ENCODE results near the gene AP1M2. TPM values are rescaled to one million over a fixed set of nuclear protein-coding genes. Genes with fewer than 3 reads are reported as not detected.
"Not testable (repeated sequence)": the region's sequence is repeated elsewhere in the genome, so short reads cannot be mapped to it uniquely, and the experiment has no call there.

AP1M2 gene
- total and polyA plus RNA-seq, 5 experiments from 2014 or later = 0.25 TPM; not detected in 4

DNA sequence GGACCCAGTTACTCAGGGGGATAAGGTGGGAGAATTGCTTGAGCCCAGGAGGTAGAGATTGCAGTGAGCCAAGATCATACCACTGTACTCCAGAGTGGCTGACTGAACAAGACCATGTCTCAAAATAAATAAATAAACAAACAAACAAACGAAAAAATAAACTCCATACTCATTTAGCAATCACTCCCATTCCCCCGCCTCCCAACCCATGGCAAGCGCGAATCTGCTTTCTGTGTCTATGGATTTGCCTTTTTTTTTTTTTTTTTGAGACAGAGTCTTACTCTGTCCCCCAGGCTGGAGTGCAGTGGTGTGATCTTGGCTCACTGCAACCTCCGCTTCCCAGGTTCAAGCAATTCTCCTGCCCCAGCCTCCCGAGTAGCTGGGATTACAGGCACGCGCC, 60.2 kb downstream of the AP1M2 start:
- not testable (repeated sequence) for ATAC-seq, H3K4me3 Mint-ChIP-seq, H3K9me3 Mint-ChIP-seq, H3K36me3 Mint-ChIP-seq, H3K27me3 Mint-ChIP-seq, H3K4me1 Mint-ChIP-seq, H3K27ac Mint-ChIP-seq, DNase-seq
- POLR2A ChIA-PET = interaction anchor here (0.7 kb wide), 1 partner anchor 16 kb away, joined by 4 read pairs; no protein-coding TSS in a partner anchor

DNA sequence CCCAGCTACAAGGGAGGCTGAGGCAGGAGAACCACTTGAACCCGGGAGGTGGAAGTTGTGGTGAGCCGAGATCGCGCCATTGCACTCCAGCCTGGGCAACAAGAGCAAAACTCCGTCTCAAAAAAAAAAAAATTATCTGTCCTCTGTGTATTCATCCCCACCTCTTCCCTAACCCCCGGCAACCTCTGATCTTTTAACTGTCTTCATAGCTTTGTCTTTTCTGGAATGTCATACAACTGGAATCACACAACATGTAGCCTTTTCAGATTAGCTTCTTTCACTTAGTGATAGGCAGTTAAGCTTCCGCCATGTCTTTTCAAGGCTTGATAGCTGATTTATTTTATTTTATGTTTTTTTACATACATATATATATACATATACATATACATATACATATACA, 61.5 kb downstream of the AP1M2 start:
- no peaks in the 10 kb centered on the region for H3K9me3 Mint-ChIP-seq
- H3K27ac Mint-ChIP-seq = no peak overlapping the region
- peaks cover 0 to 5% (median under 1%) of the 10 kb centered on the region in 4 donors for H3K4me1 Mint-ChIP-seq
- H3K36me3 Mint-ChIP-seq = no peaks in the 10 kb centered on the region
- POLR2A ChIA-PET = interaction anchor here (0.7 kb wide), 1 partner anchor 35 kb away, joined by 4 read pairs; no protein-coding TSS in a partner anchor
- DNase-seq = no peak
- no peak overlapping the region for H3K4me3 Mint-ChIP-seq
- no peak for ATAC-seq
- H3K27me3 Mint-ChIP-seq = no peaks in the 10 kb centered on the region

DNA sequence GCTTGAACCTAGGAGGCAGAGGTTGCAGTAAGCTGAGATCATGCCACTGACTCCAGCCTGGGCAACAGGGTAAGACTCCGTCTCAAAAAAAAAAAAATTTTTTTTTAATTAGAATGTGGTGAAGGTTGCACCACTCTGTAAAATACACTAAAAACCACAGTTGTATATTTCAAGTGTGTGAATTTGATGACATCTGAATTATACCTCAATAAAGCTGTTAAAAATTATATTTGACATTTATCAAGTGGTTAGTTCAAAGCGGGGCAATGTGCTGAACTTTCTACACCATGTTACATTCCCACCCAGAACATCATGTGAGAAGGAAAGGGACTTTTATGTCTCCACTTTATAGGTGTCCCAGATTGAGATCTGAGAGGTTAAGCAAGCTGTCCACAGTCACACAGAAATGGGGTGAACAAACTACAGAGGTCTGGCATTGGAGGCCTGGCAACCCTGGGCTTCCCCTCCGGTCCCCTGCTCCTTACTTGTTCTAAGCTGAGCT, 63.9 kb downstream of the AP1M2 start:
- ATAC-seq = peak in 1 of 2 donors; percentile 12
- POLR2A ChIA-PET = interaction anchor here (0.6 to 0.7 kb wide), 3 partner anchors 18 to 186 kb away, joined by 3 to 5 read pairs (median 4); no protein-coding TSS in a partner anchor
- H3K27me3 Mint-ChIP-seq = peaks cover 8 to 22% (median 15%) of the 10 kb centered on the region in 5 donors
- peak overlapping the region in 3 of 10 donors; percentile 36 to 89 (median 51) for H3K27ac Mint-ChIP-seq
- H3K4me3 Mint-ChIP-seq = peak overlapping the region in 2 of 10 donors; percentile 19 to 50
- H3K9me3 Mint-ChIP-seq = no peaks in the 10 kb centered on the region
- H3K36me3 Mint-ChIP-seq = no peaks in the 10 kb centered on the region
- DNase-seq = no peak
- H3K4me1 Mint-ChIP-seq = peaks cover 8 to 24% (median 14%) of the 10 kb centered on the region in 4 donors

Small RNA genes within 50 kb of the gene (microRNA-seq; reads per million reads assigned to microRNA genes)
- not detected for gene MIR1238 (ENCODE audit: borderline microRNAs expressed)

Other genes starting within 250 kb of the AP1M2 start
- 100 to 1,000 TPM; 122 to 127 TPM for gene ICAM3, start 247.7 kb downstream of the AP1M2 start, total RNA-seq
- 100 to 1,000 TPM; 214 to 229 (median 221) TPM for gene ICAM3, start 247.7 kb downstream of the AP1M2 start, polyA plus RNA-seq
- gene TYK2, start 206.7 kb downstream of the AP1M2 start, total RNA-seq = 100 to 1,000 TPM; 313 to 319 TPM
- gene TYK2, start 206.7 kb downstream of the AP1M2 start, polyA plus RNA-seq = 10 to 100 TPM; 33.4 to 50.3 (median 43.9) TPM
- 100 to 1,000 TPM; 155 to 158 TPM for gene CDC37, start 183.8 kb downstream of the AP1M2 start, total RNA-seq
- gene CDC37, start 183.8 kb downstream of the AP1M2 start, polyA plus RNA-seq = 10 to 100 TPM; 63.2 to 81.1 (median 65.6) TPM
- under 1 TPM; 0.88 to 0.99 TPM for gene PDE4A, start 166.8 kb downstream of the AP1M2 start, total RNA-seq
- gene PDE4A, start 166.8 kb downstream of the AP1M2 start, polyA plus RNA-seq = 1 to 10 TPM in 2 of 3 donors, under 1 TPM in 1; 0.33 to 2.5 (median 1.9) TPM
- 10 to 100 TPM; 34.6 to 35.2 TPM for gene KEAP1, start 84.0 kb downstream of the AP1M2 start, total RNA-seq
- gene KEAP1, start 84.0 kb downstream of the AP1M2 start, polyA plus RNA-seq = 10 to 100 TPM; 15.1 to 25.7 (median 20.1) TPM
- gene S1PR5, start 69.9 kb downstream of the AP1M2 start, total RNA-seq = under 1 TPM; 0.81 to 0.85 TPM
- gene S1PR5, start 69.9 kb downstream of the AP1M2 start, polyA plus RNA-seq = 10 to 100 TPM in 1 of 3 donors, 1 to 10 TPM in 1, under 1 TPM in 1; 0.99 to 77.2 (median 2.1) TPM
- gene ATG4D, start 43.4 kb downstream of the AP1M2 start, total RNA-seq = 10 to 100 TPM; 52.0 to 53.4 TPM
- gene ATG4D, start 43.4 kb downstream of the AP1M2 start, polyA plus RNA-seq = 10 to 100 TPM in 2 of 3 donors, 1 to 10 TPM in 1; 9.2 to 19.3 (median 12.2) TPM
- 10 to 100 TPM; 57.8 to 68.4 TPM for gene KRI1, start 21.3 kb downstream of the AP1M2 start, total RNA-seq
- 10 to 100 TPM; 12.8 to 46.9 (median 20.9) TPM for gene KRI1, start 21.3 kb downstream of the AP1M2 start, polyA plus RNA-seq
- 10 to 100 TPM; 27.2 to 28.1 TPM for gene CDKN2D, start 18.3 kb downstream of the AP1M2 start, total RNA-seq
- gene CDKN2D, start 18.3 kb downstream of the AP1M2 start, polyA plus RNA-seq = 100 to 1,000 TPM in 2 of 3 donors, 10 to 100 TPM in 1; 81.6 to 145 (median 108) TPM
- 100 to 1,000 TPM; 268 to 270 TPM for gene SLC44A2, start 38.2 kb upstream of the AP1M2 start, total RNA-seq
- gene SLC44A2, start 38.2 kb upstream of the AP1M2 start, polyA plus RNA-seq = 100 to 1,000 TPM; 201 to 331 (median 218) TPM
- 100 to 1,000 TPM; 385 to 391 TPM for gene ILF3, start 67.0 kb upstream of the AP1M2 start, total RNA-seq
- 10 to 100 TPM; 79.6 to 99.1 (median 92.8) TPM for gene ILF3, start 67.0 kb upstream of the AP1M2 start, polyA plus RNA-seq
- 10 to 100 TPM; 54.7 to 62.3 TPM for gene QTRT1, start 114.1 kb upstream of the AP1M2 start, total RNA-seq
- gene QTRT1, start 114.1 kb upstream of the AP1M2 start, polyA plus RNA-seq = 10 to 100 TPM; 33.5 to 41.0 (median 36.6) TPM
- 100 to 1,000 TPM; 267 to 270 TPM for gene DNM2, start 130.8 kb upstream of the AP1M2 start, total RNA-seq
- 10 to 100 TPM; 45.0 to 91.4 (median 60.9) TPM for gene DNM2, start 130.8 kb upstream of the AP1M2 start, polyA plus RNA-seq
- gene TMED1, start 248.9 kb upstream of the AP1M2 start, total RNA-seq = 1 to 10 TPM; 6.7 to 8.9 TPM
- 10 to 100 TPM; 23.7 to 26.3 (median 25.0) TPM for gene TMED1, start 248.9 kb upstream of the AP1M2 start, polyA plus RNA-seq

All from naive thymus-derived CD8-positive, alpha-beta T cell (primary cell).